ENCODE measurements around the gene RTN4RL1.

- no peak for TF ChIP-seq CTCF (IDR thresholded peaks at IDR 0.05)
- no peak for TF ChIP-seq POLR2A (IDR thresholded peaks at IDR 0.05)
Measured at GRCh38 chr17:2017274-2017941, 7.7 kb downstream of the RTN4RL1 start.
